Ishikawa (cell line): ENCODE data around the gene TRIM9.

ENCODE experiments used
- CEBPB ChIP-seq: IDR thresholded peaks from 2 replicates; pipeline ENCODE4 v1.6.1; 2012
- CREB1 ChIP-seq: IDR thresholded peaks from 2 replicates; pipeline ENCODE4 v1.6.1; 2012; ENCODE audit warnings: low read depth
- EGR1 ChIP-seq: IDR thresholded peaks from 2 replicates; pipeline ENCODE4 v1.6.1; 2012
- EP300 ChIP-seq: IDR thresholded peaks from 2 replicates; pipeline ENCODE4 v1.6.1; 2012; ENCODE audit warnings: borderline replicate concordance
- FOXM1 ChIP-seq: IDR thresholded peaks from 2 replicates; pipeline ENCODE4 v1.6.1; 2012; ENCODE audit warnings: low read depth, borderline replicate concordance
- NFIC ChIP-seq: IDR thresholded peaks from 2 replicates; pipeline ENCODE4 v1.6.1; 2012
- RAD21 ChIP-seq: IDR thresholded peaks from 2 replicates; pipeline ENCODE4 v1.6.1; 2012; ENCODE audit warnings: low read depth
- TAF1 ChIP-seq: IDR thresholded peaks from 2 replicates; pipeline ENCODE4 v1.6.1; 2012; ENCODE audit warnings: low read depth, mild to moderate bottlenecking
- TCF12 ChIP-seq: IDR thresholded peaks from 2 replicates; pipeline ENCODE4 v1.6.1; 2012; ENCODE audit warnings: low read depth
- TEAD4 ChIP-seq: IDR thresholded peaks from 2 replicates; pipeline ENCODE4 v1.6.1; 2012
- YY1 ChIP-seq: IDR thresholded peaks from 2 replicates; pipeline ENCODE4 v1.6.1; 2012; ENCODE audit warnings: low read depth
- ZBTB7A ChIP-seq: IDR thresholded peaks from 2 replicates; pipeline ENCODE4 v1.6.1; 2012; ENCODE audit warnings: low read depth
- TF ChIP-seq, protein P1 (sequence below): IDR thresholded peaks from 2 replicates; pipeline ENCODE4 v1.6.1; 2012; ENCODE audit warnings: low read depth, mild to moderate bottlenecking
- TF ChIP-seq, protein P2 (sequence below): IDR thresholded peaks from 2 replicates; pipeline ENCODE4 v1.6.1; 2012
- TF ChIP-seq, protein P3 (sequence below): IDR thresholded peaks from 2 replicates; pipeline ENCODE4 v1.6.1; 2012

TRIM9 gene

DNA sequence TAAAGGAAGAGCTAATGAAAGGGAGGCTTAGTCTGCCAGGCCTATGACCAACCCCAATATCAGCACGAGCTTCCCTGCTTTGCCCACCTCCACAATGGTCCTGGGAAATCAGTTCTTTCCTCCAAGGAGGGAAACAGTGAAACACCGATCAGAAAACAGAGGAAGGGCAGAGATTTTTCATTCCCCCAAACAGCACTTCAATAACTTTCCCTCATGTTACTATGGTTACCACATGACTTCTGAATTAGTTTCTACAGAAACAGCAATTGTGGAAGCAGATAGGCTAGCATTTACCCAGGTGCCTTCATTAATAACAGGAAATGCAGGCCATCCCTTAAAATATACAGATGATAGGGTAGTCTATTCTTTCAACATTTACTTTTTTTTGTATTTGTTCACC, 35.9 kb downstream of the TRIM9 start:
- TF ChIP-seq YY1 (no peak), TAF1 (no peak), TEAD4 (no peak), EP300 (no peak), RAD21 (no peak)
- TF ChIP-seq, protein P1, sequence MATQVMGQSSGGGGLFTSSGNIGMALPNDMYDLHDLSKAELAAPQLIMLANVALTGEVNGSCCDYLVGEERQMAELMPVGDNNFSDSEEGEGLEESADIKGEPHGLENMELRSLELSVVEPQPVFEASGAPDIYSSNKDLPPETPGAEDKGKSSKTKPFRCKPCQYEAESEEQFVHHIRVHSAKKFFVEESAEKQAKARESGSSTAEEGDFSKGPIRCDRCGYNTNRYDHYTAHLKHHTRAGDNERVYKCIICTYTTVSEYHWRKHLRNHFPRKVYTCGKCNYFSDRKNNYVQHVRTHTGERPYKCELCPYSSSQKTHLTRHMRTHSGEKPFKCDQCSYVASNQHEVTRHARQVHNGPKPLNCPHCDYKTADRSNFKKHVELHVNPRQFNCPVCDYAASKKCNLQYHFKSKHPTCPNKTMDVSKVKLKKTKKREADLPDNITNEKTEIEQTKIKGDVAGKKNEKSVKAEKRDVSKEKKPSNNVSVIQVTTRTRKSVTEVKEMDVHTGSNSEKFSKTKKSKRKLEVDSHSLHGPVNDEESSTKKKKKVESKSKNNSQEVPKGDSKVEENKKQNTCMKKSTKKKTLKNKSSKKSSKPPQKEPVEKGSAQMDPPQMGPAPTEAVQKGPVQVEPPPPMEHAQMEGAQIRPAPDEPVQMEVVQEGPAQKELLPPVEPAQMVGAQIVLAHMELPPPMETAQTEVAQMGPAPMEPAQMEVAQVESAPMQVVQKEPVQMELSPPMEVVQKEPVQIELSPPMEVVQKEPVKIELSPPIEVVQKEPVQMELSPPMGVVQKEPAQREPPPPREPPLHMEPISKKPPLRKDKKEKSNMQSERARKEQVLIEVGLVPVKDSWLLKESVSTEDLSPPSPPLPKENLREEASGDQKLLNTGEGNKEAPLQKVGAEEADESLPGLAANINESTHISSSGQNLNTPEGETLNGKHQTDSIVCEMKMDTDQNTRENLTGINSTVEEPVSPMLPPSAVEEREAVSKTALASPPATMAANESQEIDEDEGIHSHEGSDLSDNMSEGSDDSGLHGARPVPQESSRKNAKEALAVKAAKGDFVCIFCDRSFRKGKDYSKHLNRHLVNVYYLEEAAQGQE = no peak
- TF ChIP-seq, protein P2, sequence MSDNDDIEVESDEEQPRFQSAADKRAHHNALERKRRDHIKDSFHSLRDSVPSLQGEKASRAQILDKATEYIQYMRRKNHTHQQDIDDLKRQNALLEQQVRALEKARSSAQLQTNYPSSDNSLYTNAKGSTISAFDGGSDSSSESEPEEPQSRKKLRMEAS = no peak

DNA sequence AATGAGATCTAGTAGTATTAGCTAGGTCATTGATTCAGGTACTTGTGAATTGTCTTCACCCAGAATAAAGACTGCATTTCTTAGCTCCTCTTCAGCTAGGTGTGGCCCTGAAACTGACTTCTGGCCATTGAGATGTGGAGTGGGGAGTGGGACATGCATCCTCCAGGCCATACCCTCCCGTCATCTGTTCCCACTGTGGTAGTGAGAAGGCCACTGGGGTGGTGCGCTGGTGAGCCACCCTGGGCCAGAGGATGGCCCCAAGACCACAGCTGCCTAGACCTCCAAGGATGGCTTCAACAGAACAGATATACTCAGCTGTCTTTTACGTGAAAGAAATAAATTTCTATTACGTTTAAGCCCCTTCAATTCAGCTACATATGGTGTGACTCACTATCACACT, 36.5 kb downstream of the TRIM9 start:
- TF ChIP-seq TCF12 = no peak
- no peak for TF ChIP-seq EGR1
- TF ChIP-seq RAD21 = no peak
- no peak for TF ChIP-seq TAF1
- TF ChIP-seq, protein P2 = no peak
- TF ChIP-seq, protein P1 = no peak
- no peak for TF ChIP-seq TEAD4
- TF ChIP-seq CEBPB = no peak

DNA sequence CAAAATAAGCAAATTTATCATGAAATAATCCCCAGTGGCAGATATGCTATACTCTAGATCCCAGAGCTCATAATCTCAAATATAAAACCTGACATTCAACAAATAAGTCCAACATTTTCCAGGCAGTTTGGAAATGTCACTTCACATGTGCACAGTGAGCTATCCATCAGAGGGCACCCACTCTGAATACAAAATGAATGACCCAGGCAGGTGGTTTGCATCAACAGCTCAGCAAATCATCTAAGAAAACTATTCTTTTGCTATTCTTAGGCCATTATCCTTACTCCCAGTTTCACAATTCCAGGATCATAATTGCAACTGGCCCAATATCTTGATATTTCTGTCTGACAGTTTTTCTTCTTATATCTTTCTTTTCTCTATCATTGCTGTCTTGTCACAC, 38.5 kb downstream of the TRIM9 start:
- TF ChIP-seq TAF1 (no peak), CEBPB (no peak), TCF12 (no peak), CREB1 (no peak), EP300 (no peak), EGR1 (no peak), RAD21 (no peak), TEAD4 (no peak)
- TF ChIP-seq, protein P3, sequence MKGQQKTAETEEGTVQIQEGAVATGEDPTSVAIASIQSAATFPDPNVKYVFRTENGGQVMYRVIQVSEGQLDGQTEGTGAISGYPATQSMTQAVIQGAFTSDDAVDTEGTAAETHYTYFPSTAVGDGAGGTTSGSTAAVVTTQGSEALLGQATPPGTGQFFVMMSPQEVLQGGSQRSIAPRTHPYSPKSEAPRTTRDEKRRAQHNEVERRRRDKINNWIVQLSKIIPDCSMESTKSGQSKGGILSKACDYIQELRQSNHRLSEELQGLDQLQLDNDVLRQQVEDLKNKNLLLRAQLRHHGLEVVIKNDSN = no peak
- TF ChIP-seq, protein P2 = no peak

DNA sequence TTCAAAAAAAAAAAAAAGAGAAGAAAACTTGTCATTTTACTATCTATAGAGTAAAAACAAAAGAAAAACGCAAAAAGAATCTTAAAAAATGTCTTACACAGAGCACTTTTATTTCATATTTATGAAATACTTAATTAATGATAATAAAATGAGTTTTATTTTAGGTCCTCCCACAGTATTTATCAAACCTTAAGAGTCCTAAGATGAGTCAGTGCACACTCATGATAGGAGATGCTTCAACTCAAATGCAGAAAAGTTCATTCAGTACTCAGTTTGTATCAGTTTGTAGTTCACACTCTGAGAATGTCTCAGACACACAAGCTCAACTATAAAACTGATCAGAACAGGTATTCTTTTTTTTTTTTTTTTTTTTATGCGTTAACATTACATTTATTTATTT, 41.7 kb downstream of the TRIM9 start:
- TF ChIP-seq CEBPB (no peak), RAD21 (no peak), YY1 (no peak), EGR1 (no peak), EP300 (no peak), ZBTB7A (no peak), NFIC (no peak), FOXM1 (no peak), TCF12 (no peak), TAF1 (no peak)
- TF ChIP-seq, protein P2 = no peak

DNA sequence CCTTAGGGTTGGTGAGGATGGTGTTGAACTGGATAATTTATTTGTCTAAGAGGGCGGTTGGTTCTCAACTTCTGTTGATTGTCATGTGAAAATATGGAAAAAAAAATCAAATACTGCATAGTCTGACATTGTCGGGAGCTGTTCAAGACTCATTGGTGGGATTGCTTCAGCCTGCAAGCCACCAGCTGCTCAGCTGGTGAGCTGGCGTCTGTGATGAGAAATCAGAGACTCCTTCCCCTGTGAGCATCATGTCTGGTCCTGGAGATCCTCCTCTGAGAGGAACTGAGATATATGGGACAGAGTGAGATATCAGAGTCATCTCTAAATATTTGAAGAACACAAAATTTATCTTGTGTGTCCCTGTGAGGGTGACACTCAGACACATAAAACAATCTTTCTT, 49.9 kb downstream of the TRIM9 start:
- TF ChIP-seq RAD21 (no peak), CEBPB (no peak), CREB1 (no peak), TEAD4 (no peak), TAF1 (no peak), FOXM1 (no peak), EGR1 (no peak), YY1 (no peak), TCF12 (no peak), NFIC (no peak), EP300 (no peak), ZBTB7A (no peak)
- TF ChIP-seq, protein P1 = no peak
- TF ChIP-seq, protein P3 = no peak
- TF ChIP-seq, protein P2 = no peak
